Measurements from ENCODE around the gene CR1.

Gene CR1

GRCh38 chr1:207500306-207500705, 4.3 kb downstream of the CR1 start:
- Histone ChIP-seq H3K36me3 (replicated peaks in 1 of 2; ENCODE audit: control insufficient read depth in 2 of 2, insufficient read depth in 2 of 2, low read length in 2 of 2) (no peaks in the 10 kb centered on the region), H2BK5ac (ENCODE audit: low read length) (no peak overlapping the region), H2BK15ac (ENCODE audit: low read length) (no peak overlapping the region), H3K4me1 (ENCODE audit: control insufficient read depth in 2 of 2, insufficient read depth in 1 of 2, low read depth in 1 of 2, low read length in 2 of 2) (peaks cover 0 to 2% of the 10 kb centered on the region in 2 donors), H3K9me3 (replicated peaks in 1 of 2; ENCODE audit: control insufficient read depth in 2 of 2, insufficient read depth in 1 of 2, low read depth in 1 of 2, low read length in 2 of 2) (no peaks in the 10 kb centered on the region), H3K9ac (ENCODE audit: low read depth, low read length, poor library complexity) (no peak overlapping the region), H4K91ac (ENCODE audit: low read depth, low read length, poor library complexity) (no peak overlapping the region), H2AFZ (ENCODE audit: low read length) (no peak overlapping the region), H3K27me3 (ENCODE audit: control insufficient read depth in 3 of 3, insufficient read depth in 3 of 3, low read depth in 1 of 3, low read length in 3 of 3) (peaks cover 2 to 43% (median 17%) of the 10 kb centered on the region in 3 experiments), H3K4me3 (ENCODE audit: low read length in 2 of 2) (no peak overlapping the region), H2BK12ac (ENCODE audit: low read length) (no peak overlapping the region), H3K79me1 (ENCODE audit: low read depth, low read length) (no peaks in the 10 kb centered on the region), H3K23ac (ENCODE audit: low read depth, low read length, poor library complexity) (no peak overlapping the region), H3K18ac (ENCODE audit: low read length) (no peak overlapping the region), H4K8ac (ENCODE audit: low read depth, low read length) (no peak overlapping the region), H3K4ac (ENCODE audit: low read length) (no peak overlapping the region), H3K4me2 (ENCODE audit: insufficient read depth, low read length, poor library complexity, severe bottlenecking) (no peak overlapping the region), H3K14ac (ENCODE audit: low read length) (no peak overlapping the region), H2BK120ac (ENCODE audit: low read depth, low read length) (no peak overlapping the region), H3K27ac (replicated peaks; ENCODE audit: low read length) (no peak overlapping the region), H2AK5ac (ENCODE audit: low read depth, low read length) (no peak overlapping the region)
- no CpG with 5 or more reads among the region's 3 CpGs for WGBS, 2 donors (ENCODE audit: extremely low coverage in 2 of 2, insufficient read length in 2 of 2, insufficient replicate concordance in 1 of 2)
- DNase-seq (ENCODE audit: low spot score) = no peak

DNA sequence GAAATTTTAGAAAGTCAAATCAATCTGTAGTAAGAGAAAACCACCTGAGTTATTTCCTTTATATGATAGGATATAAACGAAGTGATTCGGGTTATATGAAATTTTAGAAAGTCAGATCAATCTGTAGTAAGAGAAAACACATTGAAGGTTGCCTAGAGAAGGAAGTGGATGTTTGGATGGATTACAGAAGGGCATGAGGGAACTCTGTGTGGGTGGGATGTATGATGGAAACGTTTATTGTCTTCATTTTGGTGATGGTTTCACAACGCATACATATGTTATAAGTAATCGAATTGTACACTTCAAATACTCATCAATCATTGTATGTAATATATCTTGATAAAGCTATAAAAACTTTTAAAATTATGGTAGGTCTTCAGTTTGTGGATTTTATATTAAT, 5.1 kb downstream of the CR1 start:
- no peak overlapping the region for H3K4me2 ChIP-seq (ENCODE audit: insufficient read depth, low read length, poor library complexity, severe bottlenecking)
- H2AFZ ChIP-seq (ENCODE audit: low read length) = no peak overlapping the region
- no peak overlapping the region for H3K18ac ChIP-seq (ENCODE audit: low read length)
- H3K9me3 ChIP-seq (replicated peaks in 1 of 2; ENCODE audit: control insufficient read depth in 2 of 2, insufficient read depth in 1 of 2, low read depth in 1 of 2, low read length in 2 of 2) = no peaks in the 10 kb centered on the region
- no peak overlapping the region for H3K23ac ChIP-seq (ENCODE audit: low read depth, low read length, poor library complexity)
- no peak overlapping the region for H3K4me3 ChIP-seq (ENCODE audit: low read length in 2 of 2)
- no peak overlapping the region for H3K4ac ChIP-seq (ENCODE audit: low read length)
- no peak overlapping the region for H4K91ac ChIP-seq (ENCODE audit: low read depth, low read length, poor library complexity)
- no peak overlapping the region for H3K27ac ChIP-seq (replicated peaks; ENCODE audit: low read length)
- H3K79me1 ChIP-seq (ENCODE audit: low read depth, low read length) = no peaks in the 10 kb centered on the region
- no peak overlapping the region for H2BK5ac ChIP-seq (ENCODE audit: low read length)
- H3K9ac ChIP-seq (ENCODE audit: low read depth, low read length, poor library complexity) = no peak overlapping the region
- no peak overlapping the region for H2BK12ac ChIP-seq (ENCODE audit: low read length)
- peaks cover 2 to 35% (median 16%) of the 10 kb centered on the region in 3 experiments for H3K27me3 ChIP-seq (ENCODE audit: control insufficient read depth in 3 of 3, insufficient read depth in 3 of 3, low read depth in 1 of 3, low read length in 3 of 3)
- no peak overlapping the region for H2BK120ac ChIP-seq (ENCODE audit: low read depth, low read length)
- no peak overlapping the region for H2AK5ac ChIP-seq (ENCODE audit: low read depth, low read length)
- H3K36me3 ChIP-seq (replicated peaks in 1 of 2; ENCODE audit: control insufficient read depth in 2 of 2, insufficient read depth in 2 of 2, low read length in 2 of 2) = no peaks in the 10 kb centered on the region
- no peak overlapping the region for H2BK15ac ChIP-seq (ENCODE audit: low read length)
- peaks cover 0 to 2% of the 10 kb centered on the region in 2 donors for H3K4me1 ChIP-seq (ENCODE audit: control insufficient read depth in 2 of 2, insufficient read depth in 1 of 2, low read depth in 1 of 2, low read length in 2 of 2)
- no peak overlapping the region for H4K8ac ChIP-seq (ENCODE audit: low read depth, low read length)
- H3K14ac ChIP-seq (ENCODE audit: low read length) = no peak overlapping the region
- no CpG with 5 or more reads among the region's 5 CpGs for WGBS, 2 donors (ENCODE audit: extremely low coverage in 2 of 2, insufficient read length in 2 of 2, insufficient replicate concordance in 1 of 2)
- no peak for DNase-seq (ENCODE audit: low spot score)

GRCh38 chr1:207502726-207503125, 6.8 kb downstream of the CR1 start:
- Histone ChIP-seq H2BK5ac (ENCODE audit: low read length) (no peak overlapping the region), H3K4ac (ENCODE audit: low read length) (no peak overlapping the region), H3K18ac (ENCODE audit: low read length) (no peak overlapping the region), H3K14ac (ENCODE audit: low read length) (no peak overlapping the region), H3K9me3 (replicated peaks in 1 of 2; ENCODE audit: control insufficient read depth in 2 of 2, insufficient read depth in 1 of 2, low read depth in 1 of 2, low read length in 2 of 2) (no peaks in the 10 kb centered on the region), H2AFZ (ENCODE audit: low read length) (no peak overlapping the region), H3K36me3 (replicated peaks in 1 of 2; ENCODE audit: control insufficient read depth in 2 of 2, insufficient read depth in 2 of 2, low read length in 2 of 2) (no peaks in the 10 kb centered on the region), H3K4me1 (ENCODE audit: control insufficient read depth in 2 of 2, insufficient read depth in 1 of 2, low read depth in 1 of 2, low read length in 2 of 2) (no peaks in the 10 kb centered on the region), H3K9ac (ENCODE audit: low read depth, low read length, poor library complexity) (no peak overlapping the region), H4K91ac (ENCODE audit: low read depth, low read length, poor library complexity) (no peak overlapping the region), H2AK5ac (ENCODE audit: low read depth, low read length) (no peak overlapping the region), H3K4me2 (ENCODE audit: insufficient read depth, low read length, poor library complexity, severe bottlenecking) (no peak overlapping the region), H2BK15ac (ENCODE audit: low read length) (no peak overlapping the region), H3K27me3 (ENCODE audit: control insufficient read depth in 3 of 3, insufficient read depth in 3 of 3, low read depth in 1 of 3, low read length in 3 of 3) (peaks cover 0 to 20% (median 4%) of the 10 kb centered on the region in 3 experiments), H2BK120ac (ENCODE audit: low read depth, low read length) (no peak overlapping the region), H2BK12ac (ENCODE audit: low read length) (no peak overlapping the region), H3K79me1 (ENCODE audit: low read depth, low read length) (no peaks in the 10 kb centered on the region), H4K8ac (ENCODE audit: low read depth, low read length) (no peak overlapping the region), H3K4me3 (ENCODE audit: low read length in 2 of 2) (no peak overlapping the region), H3K27ac (replicated peaks; ENCODE audit: low read length) (no peak overlapping the region), H3K23ac (ENCODE audit: low read depth, low read length, poor library complexity) (no peak overlapping the region)
- no peak for DNase-seq (ENCODE audit: low spot score)
- no CpG with 5 or more reads among the region's 7 CpGs for WGBS, 2 donors (ENCODE audit: extremely low coverage in 2 of 2, insufficient read length in 2 of 2, insufficient replicate concordance in 1 of 2)

GRCh38 chr1:207503950-207504349, 8.0 kb downstream of the CR1 start:
- no peak overlapping the region for H3K4me2 ChIP-seq (ENCODE audit: insufficient read depth, low read length, poor library complexity, severe bottlenecking)
- H4K8ac ChIP-seq (ENCODE audit: low read depth, low read length) = no peak overlapping the region
- H3K4me1 ChIP-seq (ENCODE audit: control insufficient read depth in 2 of 2, insufficient read depth in 1 of 2, low read depth in 1 of 2, low read length in 2 of 2) = no peaks in the 10 kb centered on the region
- no peak overlapping the region for H3K18ac ChIP-seq (ENCODE audit: low read length)
- H3K9ac ChIP-seq (ENCODE audit: low read depth, low read length, poor library complexity) = no peak overlapping the region
- H3K14ac ChIP-seq (ENCODE audit: low read length) = no peak overlapping the region
- no peak overlapping the region for H2AK5ac ChIP-seq (ENCODE audit: low read depth, low read length)
- H2BK15ac ChIP-seq (ENCODE audit: low read length) = no peak overlapping the region
- no peak overlapping the region for H3K27ac ChIP-seq (replicated peaks; ENCODE audit: low read length)
- no peak overlapping the region for H2BK12ac ChIP-seq (ENCODE audit: low read length)
- no peaks in the 10 kb centered on the region for H3K9me3 ChIP-seq (replicated peaks in 1 of 2; ENCODE audit: control insufficient read depth in 2 of 2, insufficient read depth in 1 of 2, low read depth in 1 of 2, low read length in 2 of 2)
- no peak overlapping the region for H2AFZ ChIP-seq (ENCODE audit: low read length)
- H3K36me3 ChIP-seq (replicated peaks in 1 of 2; ENCODE audit: control insufficient read depth in 2 of 2, insufficient read depth in 2 of 2, low read length in 2 of 2) = no peaks in the 10 kb centered on the region
- DNase-seq (ENCODE audit: low spot score) = no peak
- H4K91ac ChIP-seq (ENCODE audit: low read depth, low read length, poor library complexity) = no peak overlapping the region
- no peak overlapping the region for H3K4ac ChIP-seq (ENCODE audit: low read length)
- peaks cover 0 to 14% (median 0%) of the 10 kb centered on the region in 3 experiments for H3K27me3 ChIP-seq (ENCODE audit: control insufficient read depth in 3 of 3, insufficient read depth in 3 of 3, low read depth in 1 of 3, low read length in 3 of 3)
- H2BK120ac ChIP-seq (ENCODE audit: low read depth, low read length) = no peak overlapping the region
- no peak overlapping the region for H2BK5ac ChIP-seq (ENCODE audit: low read length)
- no CpG with 5 or more reads among the region's 3 CpGs for WGBS, 2 donors (ENCODE audit: extremely low coverage in 2 of 2, insufficient read length in 2 of 2, insufficient replicate concordance in 1 of 2)
- H3K4me3 ChIP-seq (ENCODE audit: low read length in 2 of 2) = no peak overlapping the region
- H3K79me1 ChIP-seq (ENCODE audit: low read depth, low read length) = no peaks in the 10 kb centered on the region
- H3K23ac ChIP-seq (ENCODE audit: low read depth, low read length, poor library complexity) = no peak overlapping the region
